Neutrophil (primary cell): Measurements from ENCODE around the gene CDH13.

Experiments used
- H3K27ac ChIP-seq: fragments of 200-600 bp; sonication (generic); 2 replicates; pipeline ENCODE4 v1.5.1; 2016; ENCODE audit warnings: mild to moderate bottlenecking, moderate library complexity
- H3K27me3 ChIP-seq: fragments of 200-600 bp; sonication (generic); 2 replicates; pipeline ENCODE4 v1.6.0; 2016; ENCODE audit warnings: mild to moderate bottlenecking
- H3K36me3 ChIP-seq: fragments of 200-600 bp; sonication (generic); 2 replicates; pipeline ENCODE4 v1.5.1; 2017
- H3K4me1 ChIP-seq, 2 experiments: fragments of 200-600 bp in 1 of 2; sonication (generic) in 1 of 2; 1 replicate in 1 of 2; 2 replicates in 1 of 2; pipeline versions ENCODE4 v1.5.1 to v1.6.1; 2013 to 2016; ENCODE audit warnings: low read depth in 1 of 2, low read length in 1 of 2, mild to moderate bottlenecking in 1 of 2, moderate library complexity in 1 of 2; ENCODE audit not compliant: control insufficient read depth in 1 of 2, insufficient read depth in 1 of 2
- H3K4me3 ChIP-seq, 2 experiments: fragments of 200-600 bp in 1 of 2; sonication (generic) in 1 of 2; 1 replicate in 1 of 2; 2 replicates in 1 of 2; pipeline ENCODE4 v1.5.1; 2013 to 2016; ENCODE audit warnings: low read depth in 1 of 2, low read length in 1 of 2, mild to moderate bottlenecking in 1 of 2, moderate library complexity in 1 of 2
- H3K9me3 ChIP-seq: fragments of 200-600 bp; sonication (generic); 2 replicates; pipeline ENCODE4 v1.5.1; 2016
- CTCF ChIP-seq: fragments of 200-600 bp; sonication (generic); IDR thresholded peaks from 2 replicates; pipeline ENCODE4 v1.5.1; 2016; ENCODE audit warnings: antibody characterized with exemption

The CDH13 gene

DNA sequence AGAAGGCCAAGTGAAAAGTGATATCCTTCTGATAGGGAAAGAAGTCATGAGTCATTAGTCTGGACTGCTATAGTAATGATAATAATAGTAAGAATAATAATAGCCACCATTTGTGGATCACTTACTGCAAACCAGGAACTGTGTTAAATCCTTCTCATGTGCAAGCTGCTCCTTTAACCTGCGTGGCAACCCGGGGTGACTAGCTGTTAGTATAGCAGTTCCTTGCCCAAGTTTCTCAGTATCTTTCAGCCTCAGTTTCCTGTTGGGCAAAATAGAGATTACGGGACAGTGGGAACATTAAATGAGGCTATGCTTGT is 129.5 kb downstream of the CDH13 start:
- Histone ChIP-seq H3K27ac (no peak overlapping the region), H3K4me3 (no peak overlapping the region), H3K4me1 (no peaks in the 10 kb centered on the region), H3K36me3 (no peaks in the 10 kb centered on the region), H3K9me3 (no peaks in the 10 kb centered on the region), H3K27me3 (no peaks in the 10 kb centered on the region)
- no peak for TF ChIP-seq CTCF

DNA sequence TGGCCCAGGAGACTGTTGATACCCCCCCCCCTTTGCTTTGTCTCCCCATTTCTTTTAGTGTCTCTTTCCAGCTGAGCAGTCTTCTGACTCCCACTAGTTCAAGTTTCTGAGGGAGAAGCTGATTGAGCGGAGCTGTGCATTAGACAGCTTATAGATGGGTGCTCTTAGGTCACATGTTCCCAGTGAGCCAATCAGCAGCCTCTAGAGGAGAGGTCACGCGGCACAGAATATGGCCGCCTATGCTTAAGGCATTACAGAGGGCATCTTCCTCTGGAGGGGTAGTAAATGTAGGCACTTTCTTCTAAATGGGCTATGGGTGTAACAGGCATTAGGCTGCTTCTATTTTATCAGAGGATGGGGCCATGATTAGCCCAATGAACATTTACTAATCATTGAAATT is 131.6 kb downstream of the CDH13 start:
- Histone ChIP-seq H3K36me3 (no peaks in the 10 kb centered on the region), H3K4me3 (no peak overlapping the region), H3K27me3 (no peaks in the 10 kb centered on the region), H3K4me1 (no peaks in the 10 kb centered on the region), H3K9me3 (no peaks in the 10 kb centered on the region), H3K27ac (no peak overlapping the region)
- TF ChIP-seq CTCF = no peak

DNA sequence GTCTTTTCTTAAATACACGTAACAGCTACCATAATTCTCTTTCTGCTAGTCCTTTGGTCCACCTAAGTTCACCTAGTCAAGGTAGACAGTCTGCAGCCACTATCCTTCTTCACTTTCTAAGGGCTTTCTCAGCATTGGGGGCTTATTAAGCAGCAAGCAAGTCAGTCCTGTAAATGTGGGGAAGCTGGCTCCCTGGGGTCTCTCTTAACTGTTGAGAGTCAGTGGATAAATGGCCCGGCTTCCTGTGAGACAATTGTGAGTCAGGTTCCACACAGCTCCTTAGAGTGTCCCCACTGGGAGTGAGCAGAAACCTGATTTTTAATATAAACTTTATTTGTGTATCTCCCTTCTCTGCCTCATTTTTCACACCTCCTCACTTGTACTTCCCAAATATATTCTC is 132.1 kb downstream of the CDH13 start:
- H3K36me3 ChIP-seq = no peaks in the 10 kb centered on the region
- no peak overlapping the region for H3K27ac ChIP-seq
- no peaks in the 10 kb centered on the region for H3K4me1 ChIP-seq
- no peaks in the 10 kb centered on the region for H3K9me3 ChIP-seq
- H3K4me3 ChIP-seq = no peak overlapping the region
- H3K27me3 ChIP-seq = no peaks in the 10 kb centered on the region
- no peak for TF ChIP-seq CTCF

GRCh38 chr16:82761236-82761635 is 134.5 kb downstream of the CDH13 start:
- Histone ChIP-seq H3K4me1 (no peaks in the 10 kb centered on the region), H3K4me3 (no peak overlapping the region), H3K27ac (no peak overlapping the region), H3K9me3 (no peaks in the 10 kb centered on the region), H3K36me3 (no peaks in the 10 kb centered on the region), H3K27me3 (no peaks in the 10 kb centered on the region)
- TF ChIP-seq CTCF = no peak

DNA sequence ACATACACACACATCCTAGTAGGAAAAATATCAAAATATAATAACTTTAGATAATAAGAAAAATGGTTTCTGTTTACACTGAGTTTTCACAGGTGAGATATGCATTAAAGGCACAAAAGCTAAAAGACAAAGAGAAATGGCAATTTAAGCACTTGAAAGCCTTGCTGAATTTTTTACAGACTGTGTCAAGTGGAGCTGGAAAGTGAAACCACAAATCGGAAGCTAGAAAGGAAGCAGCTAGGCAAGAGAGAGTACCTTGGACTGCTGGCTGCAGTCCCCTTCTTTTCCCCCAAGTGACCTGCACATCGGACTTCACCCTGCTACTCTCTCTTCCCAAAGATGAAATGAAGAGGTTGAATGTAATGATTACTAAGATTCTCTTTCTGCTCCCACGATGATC is 135.1 kb downstream of the CDH13 start:
- H3K27ac ChIP-seq = no peak overlapping the region

More for the DNA sequence above, 135.1 kb downstream of the CDH13 start:
- no peaks in the 10 kb centered on the region for H3K27me3 ChIP-seq
- no peak for TF ChIP-seq CTCF
- H3K4me1 ChIP-seq = no peaks in the 10 kb centered on the region
- H3K9me3 ChIP-seq = no peaks in the 10 kb centered on the region
- no peak overlapping the region for H3K4me3 ChIP-seq
- H3K36me3 ChIP-seq = no peaks in the 10 kb centered on the region
